ENCODE data around the gene NOMO2.
"Not testable (repeated sequence)": the region's sequence is repeated elsewhere in the genome, so short reads cannot be mapped to it uniquely, and the experiment has no call there.

- TF ChIP-seq EP300, CTCF (IDR thresholded peaks at IDR 0.05): not testable (repeated sequence)
Observed at GRCh38 chr16:18546853-18547252, 15.0 kb downstream of the NOMO2 start.

Measured in upper lobe of left lung (tissue), 4 donors.